ENCODE measurements around the gene RAB44. TPM values are rescaled to one million over a fixed set of nuclear protein-coding genes. Genes with fewer than 3 reads are reported as not detected.

RAB44 gene
- total and polyA plus RNA-seq, 2 of the 13 experiments (the other 11 are each of a cell fraction or from before 2014, with no cell fraction given), result not detected

- TF ChIP-seq, protein P1, sequence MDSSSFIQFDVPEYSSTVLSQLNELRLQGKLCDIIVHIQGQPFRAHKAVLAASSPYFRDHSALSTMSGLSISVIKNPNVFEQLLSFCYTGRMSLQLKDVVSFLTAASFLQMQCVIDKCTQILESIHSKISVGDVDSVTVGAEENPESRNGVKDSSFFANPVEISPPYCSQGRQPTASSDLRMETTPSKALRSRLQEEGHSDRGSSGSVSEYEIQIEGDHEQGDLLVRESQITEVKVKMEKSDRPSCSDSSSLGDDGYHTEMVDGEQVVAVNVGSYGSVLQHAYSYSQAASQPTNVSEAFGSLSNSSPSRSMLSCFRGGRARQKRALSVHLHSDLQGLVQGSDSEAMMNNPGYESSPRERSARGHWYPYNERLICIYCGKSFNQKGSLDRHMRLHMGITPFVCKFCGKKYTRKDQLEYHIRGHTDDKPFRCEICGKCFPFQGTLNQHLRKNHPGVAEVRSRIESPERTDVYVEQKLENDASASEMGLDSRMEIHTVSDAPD (CRISPR knock-in tag; IDR thresholded peaks at IDR 0.05), result peak; percentile 99
- TF ChIP-seq ZNF740 (CRISPR knock-in tag; IDR thresholded peaks at IDR 0.05), result 0 out of 2 replicates have a peak, but pooled peaks have one; percentile 67
- 0 out of 2 replicates have a peak, but pooled peaks have one; percentile 8 for TF ChIP-seq ZKSCAN8 (CRISPR knock-in tag; IDR thresholded peaks at IDR 0.05; ENCODE audit: borderline replicate concordance)
- peak; percentile 96; the same call in 1 of the 2 replicates for TF ChIP-seq ZNF547 (CRISPR knock-in tag; IDR thresholded peaks at IDR 0.05)
- TF ChIP-seq, protein P2, sequence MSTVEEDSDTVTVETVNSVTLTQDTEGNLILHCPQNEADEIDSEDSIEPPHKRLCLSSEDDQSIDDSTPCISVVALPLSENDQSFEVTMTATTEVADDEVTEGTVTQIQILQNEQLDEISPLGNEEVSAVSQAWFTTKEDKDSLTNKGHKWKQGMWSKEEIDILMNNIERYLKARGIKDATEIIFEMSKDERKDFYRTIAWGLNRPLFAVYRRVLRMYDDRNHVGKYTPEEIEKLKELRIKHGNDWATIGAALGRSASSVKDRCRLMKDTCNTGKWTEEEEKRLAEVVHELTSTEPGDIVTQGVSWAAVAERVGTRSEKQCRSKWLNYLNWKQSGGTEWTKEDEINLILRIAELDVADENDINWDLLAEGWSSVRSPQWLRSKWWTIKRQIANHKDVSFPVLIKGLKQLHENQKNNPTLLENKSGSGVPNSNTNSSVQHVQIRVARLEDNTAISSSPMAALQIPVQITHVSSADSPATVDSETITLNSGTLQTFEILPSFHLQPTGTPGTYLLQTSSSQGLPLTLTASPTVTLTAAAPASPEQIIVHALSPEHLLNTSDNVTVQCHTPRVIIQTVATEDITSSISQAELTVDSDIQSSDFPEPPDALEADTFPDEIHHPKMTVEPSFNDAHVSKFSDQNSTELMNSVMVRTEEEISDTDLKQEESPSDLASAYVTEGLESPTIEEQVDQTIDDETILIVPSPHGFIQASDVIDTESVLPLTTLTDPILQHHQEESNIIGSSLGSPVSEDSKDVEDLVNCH (CRISPR knock-in tag; IDR thresholded peaks at IDR 0.05), result peak; percentile 84; the same call in 1 of the 2 replicates
- TF ChIP-seq ZNF670 (CRISPR knock-in tag; IDR thresholded peaks at IDR 0.05; ENCODE audit: borderline replicate concordance), result peak; percentile 89
- TF ChIP-seq ISL2 (CRISPR knock-in tag; IDR thresholded peaks at IDR 0.05), result peak; percentile 81
- TF ChIP-seq THAP8 (CRISPR knock-in tag; IDR thresholded peaks at IDR 0.05; ENCODE audit: borderline replicate concordance), result no peak
- TF ChIP-seq JDP2 (CRISPR knock-in tag; IDR thresholded peaks at IDR 0.05; ENCODE audit: borderline replicate concordance), result peak; percentile 97; the same call in 1 of the 2 replicates
- TF ChIP-seq KLF11 (CRISPR knock-in tag; IDR thresholded peaks at IDR 0.05), result 0 out of 2 replicates have a peak, but pooled peaks have one; percentile 39
- TF ChIP-seq ZBTB20 (CRISPR knock-in tag; IDR thresholded peaks at IDR 0.05; ENCODE audit: borderline replicate concordance, low read depth), result peak; percentile 67; the same call in 1 of the 2 replicates
- TF ChIP-seq PITX1 (CRISPR knock-in tag; IDR thresholded peaks at IDR 0.05), result peak; percentile 98
- no peak; the same call in 1 of the 2 replicates for TF ChIP-seq HES4 (CRISPR knock-in tag; IDR thresholded peaks at IDR 0.05; ENCODE audit: borderline replicate concordance)
- TF ChIP-seq PHB2 (IDR thresholded peaks at IDR 0.05; ENCODE audit: partially characterized antibody), result no peak
- no peak for TF ChIP-seq MBD4 (IDR thresholded peaks at IDR 0.05; ENCODE audit: borderline replicate concordance, low read length)
- peak; percentile 56; the same call in 1 of the 2 replicates for TF ChIP-seq ZNF552 (CRISPR knock-in tag; IDR thresholded peaks at IDR 0.05; ENCODE audit: borderline replicate concordance)
- TF ChIP-seq PLSCR1 (CRISPR knock-in tag; IDR thresholded peaks at IDR 0.05; ENCODE audit: borderline replicate concordance), result no peak
- no peak for TF ChIP-seq ZNF446 (CRISPR knock-in tag; IDR thresholded peaks at IDR 0.05)
- peak; percentile 98 for TF ChIP-seq ZNF276 (CRISPR knock-in tag; IDR thresholded peaks at IDR 0.05; ENCODE audit: low read depth)
- TF ChIP-seq ZNF577 (CRISPR knock-in tag; IDR thresholded peaks at IDR 0.05; ENCODE audit: borderline replicate concordance, low read depth), result no peak
- TF ChIP-seq SNAI1 (CRISPR knock-in tag; IDR thresholded peaks at IDR 0.05; ENCODE audit: borderline replicate concordance), result peak; percentile 63; the same call in 1 of the 2 replicates
These were observed 13.8 kb upstream of the RAB44 start (continued) for GRCh38 chr6:36683656-36684446.
